GM23338 (cell line): ENCODE data around the gene ACCS. TPM values are rescaled to one million over a fixed set of nuclear protein-coding genes. Genes with fewer than 3 reads are reported as not detected.

Source experiments
- ATAC-seq: fragments of 200-7000 bp; cut with Tn5 transposase; 3 replicates; pipeline ENCODE4 v1.9.1; 2020
- DNase-seq: peaks from one replicate; pipeline ENCODE4 v3.0.0-alpha.2; 2015; ENCODE audit warnings: low spot score
- H2AFZ ChIP-seq: fragments of 200-600 bp; sonication (generic); 2 replicates; pipeline ENCODE4 v1.8.0; 2016; ENCODE audit warnings: antibody characterized with exemption, mild to moderate bottlenecking, moderate library complexity
- H3F3A ChIP-seq: fragments of 200-600 bp; sonication (generic); replicated peaks from 2 replicates; pipeline ENCODE4 v1.8.0; 2017; ENCODE audit warnings: antibody characterized with exemption, mixed run types, low read depth
- H3K27ac ChIP-seq: fragments of 200-600 bp; sonication (generic); 2 replicates; pipeline ENCODE4 v1.6.1; 2016; ENCODE audit warnings: low read depth
- H3K27me3 ChIP-seq: fragments of 200-600 bp; sonication (generic); 2 replicates; pipeline ENCODE4 v1.8.0; 2016; ENCODE audit warnings: mild to moderate bottlenecking, mixed run types, moderate library complexity; ENCODE audit not compliant: insufficient read depth
- H3K36me3 ChIP-seq: fragments of 200-600 bp; sonication (generic); 2 replicates; pipeline ENCODE4 v1.8.0; 2016; ENCODE audit warnings: mild to moderate bottlenecking; ENCODE audit not compliant: insufficient read depth
- H3K4me1 ChIP-seq: fragments of 200-600 bp; sonication (generic); 2 replicates; pipeline ENCODE4 v1.8.0; 2016; ENCODE audit warnings: mild to moderate bottlenecking, moderate library complexity; ENCODE audit not compliant: insufficient read depth
- H3K4me2 ChIP-seq: fragments of 200-600 bp; sonication (generic); 2 replicates; pipeline ENCODE4 v1.7.1; 2017; ENCODE audit warnings: mixed run types
- H3K4me3 ChIP-seq: fragments of 200-600 bp; sonication (generic); 2 replicates; pipeline ENCODE4 v1.6.1; 2016; ENCODE audit warnings: mixed run types
- H3K79me2 ChIP-seq: fragments of 200-600 bp; sonication (generic); replicated peaks from 2 replicates; pipeline ENCODE4 v1.8.0; 2017; ENCODE audit warnings: mild to moderate bottlenecking; ENCODE audit not compliant: insufficient read depth
- H3K9me2 ChIP-seq: fragments of 200-600 bp; sonication (generic); 2 replicates; pipeline ENCODE4 v1.8.0; 2017; ENCODE audit not compliant: insufficient read depth
- H4K20me1 ChIP-seq: fragments of 200-600 bp; sonication (generic); replicated peaks from 2 replicates; pipeline ENCODE4 v1.8.0; 2017; ENCODE audit warnings: mild to moderate bottlenecking; ENCODE audit not compliant: insufficient read depth
- H3K27ac Mint-ChIP-seq: 2 replicates; pipeline ENCODE4 v1.8.0; 2020; ENCODE audit warnings: inconsistent platforms, mild to moderate bottlenecking, moderate library complexity, mixed read lengths
- H3K27me3 Mint-ChIP-seq: 3 replicates; pipeline ENCODE4 v1.8.0; 2022; ENCODE audit warnings: low read depth, mild to moderate bottlenecking, moderate library complexity, mixed read lengths, inconsistent platforms; ENCODE audit not compliant: insufficient read depth, poor library complexity
- H3K36me3 Mint-ChIP-seq: 3 replicates; pipeline ENCODE4 v1.8.0; 2021; ENCODE audit warnings: low read depth, mild to moderate bottlenecking, inconsistent platforms, moderate library complexity, mixed read lengths
- H3K4me1 Mint-ChIP-seq: 3 replicates; pipeline ENCODE4 v1.8.0; 2020; ENCODE audit warnings: mild to moderate bottlenecking, inconsistent platforms, mixed read lengths
- H3K4me3 Mint-ChIP-seq: 3 replicates; pipeline ENCODE4 v1.8.0; 2021; ENCODE audit warnings: moderate library complexity, mild to moderate bottlenecking, inconsistent platforms, mixed read lengths
- H3K9me3 Mint-ChIP-seq: 3 replicates; pipeline ENCODE4 v1.8.0; 2020; ENCODE audit warnings: moderate library complexity, mild to moderate bottlenecking, inconsistent platforms, mixed read lengths
- CREB1 ChIP-seq: fragments of 250-450 bp; sonication (Bioruptor Pico); IDR thresholded peaks from 2 replicates; pipeline ENCODE4 v1.5.0; 2020; ENCODE audit warnings: low read depth, mild to moderate bottlenecking, moderate library complexity
- CTCF ChIP-seq, 2 experiments: fragments of 200-600 bp in 1 of 2; sonication (generic) in 1 of 2; conservative IDR thresholded peaks; 2 replicates each; pipeline versions ENCODE4 v1.5.1 to v1.6.1; 2016 to 2017; ENCODE audit warnings: antibody characterized with exemption in 2 of 2, low read depth in 2 of 2, mild to moderate bottlenecking in 2 of 2, moderate library complexity in 1 of 2
- ETS1 ChIP-seq: IDR thresholded peaks from 2 replicates; pipeline ENCODE4 v1.6.1; 2016; ENCODE audit warnings: antibody characterized with exemption
- EZH2 ChIP-seq: fragments of 200-600 bp; sonication (generic); IDR thresholded peaks from one replicate; pipeline ENCODE4 v1.8.0; 2017; ENCODE audit warnings: antibody characterized with exemption, mild to moderate bottlenecking, low read depth; ENCODE audit not compliant: unreplicated experiment
- EZH2phosphoT487 ChIP-seq: fragments of 200-600 bp; sonication (generic); IDR thresholded peaks from one replicate; pipeline ENCODE4 v1.8.1; 2018; ENCODE audit warnings: antibody characterized with exemption; ENCODE audit not compliant: unreplicated experiment
- JUNB ChIP-seq: IDR thresholded peaks from one replicate; pipeline ENCODE4 v1.6.1; 2016; ENCODE audit warnings: antibody characterized with exemption; ENCODE audit not compliant: unreplicated experiment
- NANOG ChIP-seq: IDR thresholded peaks from 2 replicates; pipeline ENCODE4 v1.6.1; 2016; ENCODE audit warnings: antibody characterized with exemption, borderline replicate concordance
- POLR2AphosphoS5 ChIP-seq: IDR thresholded peaks from 2 replicates; pipeline ENCODE4 v1.6.1; 2016; ENCODE audit warnings: antibody characterized with exemption, low read depth
- REST ChIP-seq: IDR thresholded peaks from one replicate; pipeline ENCODE4 v1.6.1; 2018; ENCODE audit warnings: antibody characterized with exemption; ENCODE audit not compliant: unreplicated experiment
- STAT1 ChIP-seq: IDR thresholded peaks from one replicate; pipeline ENCODE4 v1.6.1; 2016; ENCODE audit warnings: antibody characterized with exemption; ENCODE audit not compliant: unreplicated experiment
- ZNF114 ChIP-seq: fragments of 250-450 bp; sonication (Bioruptor Pico); IDR thresholded peaks from 2 replicates; pipeline ENCODE4 v1.5.0; 2020; ENCODE audit warnings: mild to moderate bottlenecking, moderate library complexity
- ZNF331 ChIP-seq: fragments of 250-450 bp; sonication (Bioruptor Pico); IDR thresholded peaks from 2 replicates; pipeline ENCODE4 v1.5.0; 2020; ENCODE audit warnings: low read depth, mild to moderate bottlenecking, moderate library complexity
- ZNF462 ChIP-seq: fragments of 250-450 bp; sonication (Bioruptor Pico); IDR thresholded peaks from 2 replicates; pipeline ENCODE4 v1.5.0; 2020; ENCODE audit warnings: mild to moderate bottlenecking, moderate library complexity
- polyA plus RNA-seq: library from polyadenylated mRNA; unstranded; fragments of >200 nt; fragmentation: Nextera tagmentation; extraction: Ambion mirVana; gene quantifications from 2 replicates; pipeline ENCODE4 v1.2.1, GENCODE V29; 2016
- total RNA-seq: library from RNA; depleted of rRNA; stranded (reverse); fragments of >200 nt; shearing (Covaris generic); gene quantifications from 2 replicates; pipeline ENCODE4 v1.2.3, GENCODE V29; 2014

Gene ACCS
- total and polyA plus RNA-seq, 2 experiments from 2014 or later = 3.6 to 6.6 TPM

GRCh38 chr11:44047298-44047697, 18.8 kb upstream of the ACCS start:
- DNase-seq = no peak
- no peaks in the 10 kb centered on the region for H3K36me3 Mint-ChIP-seq
- no peak overlapping the region for H3K4me3 Mint-ChIP-seq
- TF ChIP-seq EZH2 (no peak), ETS1 (no peak), JUNB (no peak), POLR2AphosphoS5 (no peak), REST (no peak), NANOG (no peak), ZNF331 (CRISPR knock-in tag) (no peak), STAT1 (no peak), ZNF114 (CRISPR knock-in tag) (no peak), CREB1 (CRISPR knock-in tag) (no peak), EZH2phosphoT487 (no peak), CTCF (conservative IDR thresholded peaks at IDR 0.05; ENCODE audit: low read depth in 2 of 2) (no peak), ZNF462 (no peak)
- H3K79me2 ChIP-seq = no peaks in the 10 kb centered on the region
- H3K36me3 ChIP-seq = no peaks in the 10 kb centered on the region
- H4K20me1 ChIP-seq = no peaks in the 10 kb centered on the region
- no peaks in the 10 kb centered on the region for H3K4me1 Mint-ChIP-seq
- no peaks in the 10 kb centered on the region for H3K4me1 ChIP-seq
- no peak overlapping the region for H2AFZ ChIP-seq
- H3K9me2 ChIP-seq = 0 out of 2 replicates have a peak, but pooled peaks cover 4% of the 10 kb centered on the region
- no peaks in the 10 kb centered on the region for H3F3A ChIP-seq
- H3K4me2 ChIP-seq = no peak overlapping the region
- no peak overlapping the region for H3K4me3 ChIP-seq
- H3K27me3 ChIP-seq = no peaks in the 10 kb centered on the region
- no peak overlapping the region for H3K27ac Mint-ChIP-seq
- H3K9me3 Mint-ChIP-seq = no peaks in the 10 kb centered on the region; the same call in 2 of the 3 replicates
- ATAC-seq = no peak
- H3K27me3 Mint-ChIP-seq = no peaks in the 10 kb centered on the region
- no peak overlapping the region for H3K27ac ChIP-seq
